HG03575 (cell line): ENCODE data around the gene APBB1IP.
"Not testable (repeated sequence)": the region's sequence is repeated elsewhere in the genome, so short reads cannot be mapped to it uniquely, and the experiment has no call there.

Experiments
- ATAC-seq: cut with Tn5 transposase; IDR thresholded peaks from one replicate; pipeline ENCODE4 v1.9.1; 2021; ENCODE audit not compliant: unreplicated experiment, insufficient number of reproducible peaks, low FRiP score; ENCODE audit errors: extremely low read depth

The APBB1IP gene

GRCh38 chr10:26468700-26469099 lies 30.6 kb downstream of the APBB1IP start:
- ATAC-seq, result no peak

DNA sequence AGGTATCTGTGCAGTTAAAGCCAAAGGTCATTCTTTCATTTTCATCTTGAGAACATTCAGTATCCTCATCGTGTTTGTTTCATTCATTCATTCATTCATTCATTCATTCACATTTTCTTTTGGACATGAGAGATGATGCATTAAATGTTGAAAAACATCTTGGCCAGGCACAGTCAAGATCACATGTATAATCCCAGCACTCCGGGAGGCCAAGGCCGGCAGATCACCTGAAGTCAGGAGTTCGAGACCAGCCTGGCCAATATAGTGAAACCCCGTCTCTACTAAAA lies 34.3 kb downstream of the APBB1IP start:
- no peak for ATAC-seq

DNA sequence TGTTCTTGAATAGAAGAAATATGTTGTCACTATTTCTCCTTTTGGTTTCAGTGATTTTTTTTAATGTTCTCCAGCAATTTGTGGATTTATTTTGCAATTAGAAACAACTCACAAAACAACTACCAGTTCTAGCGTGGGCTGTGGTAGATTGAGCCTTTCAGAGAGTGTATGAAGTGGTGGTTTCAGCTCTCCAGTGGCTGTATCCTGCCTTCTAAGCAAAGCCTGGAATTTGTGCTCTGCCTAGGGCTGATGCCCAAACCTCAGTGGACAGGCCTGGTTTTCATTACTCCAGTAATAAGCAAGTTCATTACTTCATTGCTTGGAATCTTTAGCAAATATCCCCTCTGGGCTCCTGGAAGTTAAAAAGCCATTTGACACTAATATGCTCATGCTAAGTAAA lies 35.9 kb downstream of the APBB1IP start:
- no peak for ATAC-seq

DNA sequence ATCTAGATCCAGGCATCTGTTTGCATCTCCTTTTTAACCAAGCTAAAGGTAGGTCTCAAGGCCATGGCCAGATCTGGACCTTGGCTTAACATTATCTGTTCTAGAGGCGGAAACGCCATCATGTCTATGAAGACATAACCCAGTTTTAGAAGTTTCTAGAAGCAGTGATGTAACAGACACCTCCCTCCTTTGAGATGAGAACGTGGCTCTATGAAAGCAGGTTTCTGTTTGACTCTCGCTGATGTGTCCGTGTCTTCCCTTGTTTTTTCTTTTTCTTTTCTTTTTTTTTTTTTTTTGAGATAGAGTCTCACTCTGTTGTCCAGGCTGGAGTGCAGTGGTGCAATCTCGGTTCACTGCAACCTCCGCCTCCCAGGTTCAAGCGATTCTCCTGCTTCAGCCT lies 36.7 kb downstream of the APBB1IP start:
- ATAC-seq, result not testable (repeated sequence)

- ATAC-seq, result no peak
Observed at GRCh38 chr10:26475386-26475785, 37.2 kb downstream of the APBB1IP start.

GRCh38 chr10:26477501-26477900 lies 39.4 kb downstream of the APBB1IP start:
- ATAC-seq, result no peak

DNA sequence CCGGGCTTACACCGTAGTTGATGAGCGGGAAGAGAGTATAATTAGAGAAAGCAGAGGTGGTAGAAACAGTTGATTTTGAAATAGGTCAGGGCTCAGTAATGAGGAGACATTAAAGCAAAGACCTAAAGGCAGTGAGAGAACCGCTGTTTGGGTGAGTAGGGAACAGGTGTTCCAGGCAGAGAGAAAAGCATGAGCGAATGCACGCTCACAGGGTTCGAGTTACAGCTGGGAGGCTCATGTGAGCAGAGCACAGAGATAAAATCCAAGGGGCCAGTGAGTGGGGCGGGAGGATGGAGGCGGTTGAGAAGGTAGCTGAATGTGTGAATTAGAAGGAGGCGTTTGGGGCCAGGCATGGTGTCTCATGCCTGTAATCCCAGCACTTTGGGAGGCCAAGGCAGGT lies 39.9 kb downstream of the APBB1IP start:
- ATAC-seq, result no peak

GRCh38 chr10:26479766-26480492 lies 41.8 kb downstream of the APBB1IP start:
- no peak for ATAC-seq

DNA sequence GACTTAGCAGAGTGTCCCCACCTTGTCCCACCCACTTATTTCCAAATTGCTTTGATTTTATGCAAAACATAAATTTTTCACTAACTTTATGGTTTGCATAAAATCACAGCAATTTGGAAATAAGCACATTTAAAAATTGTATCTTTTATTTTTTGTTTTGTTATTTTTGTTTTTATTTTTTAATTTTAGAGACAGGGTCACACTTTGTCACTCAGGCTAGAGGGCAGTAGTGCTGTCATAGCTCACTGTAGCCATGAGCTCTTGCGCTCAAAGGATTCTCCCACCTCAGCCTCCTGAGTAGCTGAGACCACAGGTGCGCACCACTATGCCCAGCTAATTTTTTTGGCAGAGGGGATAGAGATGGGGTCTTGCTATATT lies 43.2 kb downstream of the APBB1IP start:
- no peak for ATAC-seq

- peak; percentile 31 for ATAC-seq
Observed at GRCh38 chr10:26481914-26482550, 43.9 kb downstream of the APBB1IP start.

- ATAC-seq, result no peak
Observed at GRCh38 chr10:26483554-26483953, 45.4 kb downstream of the APBB1IP start.

GRCh38 chr10:26485150-26485941 lies 47.2 kb downstream of the APBB1IP start:
- ATAC-seq, result no peak

DNA sequence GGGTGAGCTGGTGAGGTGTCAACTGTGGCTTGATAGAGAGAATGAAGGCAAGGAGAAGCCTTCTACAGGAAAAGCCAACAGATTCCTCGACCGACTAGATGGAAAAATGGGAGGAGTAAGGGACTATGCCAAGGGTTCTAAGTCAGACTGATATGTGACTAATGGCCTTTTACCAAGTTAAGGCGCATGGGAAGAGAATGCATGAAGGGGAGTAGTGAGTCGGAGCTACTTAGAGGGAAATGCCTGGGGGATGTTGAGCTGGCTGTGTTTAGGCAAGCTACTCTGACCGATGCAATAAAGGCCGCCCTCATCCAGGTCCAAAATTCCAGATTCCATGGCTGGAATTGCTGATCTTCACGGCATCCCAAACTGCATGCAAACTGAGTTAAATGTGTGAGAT lies 48.2 kb downstream of the APBB1IP start:
- no peak for ATAC-seq

- peak; percentile 73 for ATAC-seq
Observed at GRCh38 chr10:26486990-26487850, 49.1 kb downstream of the APBB1IP start.

GRCh38 chr10:26488344-26488743 lies 50.2 kb downstream of the APBB1IP start:
- no peak for ATAC-seq

GRCh38 chr10:26489081-26489480 lies 50.9 kb downstream of the APBB1IP start:
- no peak for ATAC-seq

DNA sequence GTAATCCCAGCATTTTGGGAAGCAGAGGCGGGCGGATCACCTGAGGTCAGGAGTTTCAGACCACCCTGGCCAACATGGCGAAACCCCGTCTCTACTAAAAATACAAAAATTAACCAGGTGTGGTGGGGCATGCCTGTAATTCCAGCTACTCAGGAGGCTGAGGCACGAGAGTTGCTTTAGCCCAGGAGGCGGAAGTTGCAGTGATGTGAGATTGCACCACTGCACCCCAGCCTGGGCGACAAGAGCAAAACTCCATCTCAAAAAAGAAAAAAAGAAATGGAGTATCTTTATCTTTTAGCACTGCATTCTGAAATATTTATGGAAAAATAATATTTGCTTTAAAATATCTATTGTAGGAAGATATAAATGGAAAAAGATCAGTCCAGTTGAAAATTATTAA lies 52.2 kb downstream of the APBB1IP start:
- not testable (repeated sequence) for ATAC-seq

GRCh38 chr10:26491276-26491675 lies 53.1 kb downstream of the APBB1IP start:
- ATAC-seq, result no peak

DNA sequence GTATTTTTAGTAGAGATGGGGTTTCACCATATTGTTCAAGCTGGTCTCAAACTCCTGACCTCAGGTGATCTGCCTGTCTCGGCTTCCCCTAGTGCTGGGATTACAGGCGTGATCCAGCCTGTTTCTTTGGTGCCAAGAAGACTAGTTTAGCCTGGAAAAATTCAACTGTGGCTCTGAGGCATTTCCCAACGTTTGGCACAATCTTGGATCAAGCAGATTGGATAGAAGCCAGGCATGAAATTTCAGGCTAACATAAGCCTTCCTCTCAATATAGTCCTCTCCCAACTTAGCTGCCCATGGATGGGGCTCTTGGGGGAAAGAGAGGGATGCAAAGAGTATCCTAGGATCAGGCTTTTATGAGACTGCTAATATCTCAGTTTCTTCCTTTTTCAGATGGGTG lies 53.8 kb downstream of the APBB1IP start:
- no peak for ATAC-seq
